Amygdala (tissue), 56 donors: ENCODE data around the gene RGS12.

Source experiments
- DNase-seq, 56 donors: peaks; one replicate each; lab custom pipeline; 2025; lab: John Stamatoyannopoulos, UW

Gene RGS12

DNA sequence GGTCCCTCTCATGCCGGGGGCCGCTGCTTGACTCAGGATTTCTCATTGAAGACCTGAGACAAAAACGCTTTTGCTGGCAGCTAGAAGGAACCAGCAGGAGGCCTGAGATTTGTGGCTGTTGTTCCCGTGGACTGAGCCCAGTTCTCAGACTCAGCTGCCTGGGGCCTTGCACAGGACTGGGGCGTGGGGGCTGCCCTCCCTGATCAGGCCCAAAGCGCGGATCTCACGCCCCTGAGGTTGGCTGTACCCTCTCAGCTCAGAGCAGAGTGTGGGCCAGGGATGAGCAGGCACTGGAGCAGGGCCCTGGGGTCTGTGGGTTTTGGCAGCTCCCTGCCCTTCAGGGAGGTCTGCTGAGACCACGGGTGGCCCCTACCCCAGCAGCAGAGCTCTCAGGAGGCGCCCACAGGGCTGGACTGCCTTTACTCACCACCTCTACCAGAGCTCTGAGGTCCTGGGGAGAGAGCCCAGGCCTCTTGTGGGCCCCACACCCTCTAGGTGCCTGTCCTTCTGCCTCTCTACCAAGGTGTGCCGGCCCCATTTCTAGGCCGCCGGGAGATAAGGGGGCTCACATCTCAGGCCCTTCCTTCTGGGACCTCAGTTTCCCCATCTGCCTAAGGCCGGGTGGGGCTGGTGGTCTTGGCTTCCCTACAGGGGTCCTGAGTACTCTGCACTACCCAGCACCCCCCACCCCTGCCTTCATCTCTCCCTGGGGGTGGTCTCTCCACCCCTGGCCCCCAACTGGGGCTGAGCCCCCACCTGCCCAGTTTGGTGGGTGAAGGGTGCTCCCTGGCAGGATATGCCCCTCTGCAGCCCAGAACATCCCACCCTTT is 38.3 kb upstream of the RGS12 start:
- no peak for DNase-seq

- DNase-seq, result no peak
Observed at GRCh38 chr4:3255611-3256186, 37.1 kb upstream of the RGS12 start.

- no peak for DNase-seq
Observed at GRCh38 chr4:3256230-3257102, 36.4 kb upstream of the RGS12 start.

- no peak for DNase-seq
Observed at GRCh38 chr4:3257103-3257555, 35.7 kb upstream of the RGS12 start.

- no peak for DNase-seq
Observed at GRCh38 chr4:3257556-3258482, 35.0 kb upstream of the RGS12 start.

DNA sequence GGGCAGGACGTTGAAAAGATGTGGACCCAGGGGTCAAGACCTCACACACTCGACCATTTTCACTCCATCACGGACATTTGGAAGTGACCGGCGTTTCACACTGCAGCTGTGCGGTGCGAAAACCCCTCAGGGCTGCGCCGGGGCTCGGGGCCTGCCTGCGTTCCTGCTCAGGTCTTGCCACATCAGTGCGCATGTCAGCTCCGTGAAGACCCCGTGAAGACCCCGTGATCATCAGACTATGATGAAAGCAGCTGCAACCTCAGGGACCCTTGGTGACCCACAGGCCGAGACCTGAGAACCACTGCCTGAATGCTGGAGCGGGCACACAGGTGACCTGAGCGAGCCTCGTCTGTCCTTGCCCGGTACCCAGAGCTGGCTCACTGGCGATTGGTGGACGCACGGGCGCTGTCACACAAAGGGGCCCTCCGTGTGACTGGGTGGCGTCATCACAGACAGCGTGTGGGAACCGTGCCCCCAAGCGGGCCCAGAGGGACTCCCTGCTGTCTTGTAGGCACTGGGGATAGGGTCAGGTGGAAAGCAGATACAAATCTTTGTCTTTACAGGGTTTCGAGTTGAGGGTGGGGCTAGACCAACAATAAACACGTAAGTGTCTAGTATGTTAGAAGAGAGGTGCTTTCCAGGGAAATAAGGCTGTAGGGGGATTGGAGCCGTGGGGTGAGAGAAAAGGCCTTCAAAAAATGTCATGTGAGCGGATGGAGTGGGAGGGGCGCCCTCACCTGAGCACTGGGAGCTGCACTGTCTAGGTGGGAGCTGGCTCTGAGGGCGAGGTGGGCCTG is 31.2 kb upstream of the RGS12 start:
- DNase-seq, result no peak

- no peak for DNase-seq
Observed at GRCh38 chr4:3262208-3263052, 30.4 kb upstream of the RGS12 start.

- no peak for DNase-seq
Observed at GRCh38 chr4:3263053-3263875, 29.6 kb upstream of the RGS12 start.

GRCh38 chr4:3263876-3264193 is 29.0 kb upstream of the RGS12 start:
- DNase-seq, result no peak

- peak in 1 of 56 donors; percentile 25 for DNase-seq
Observed at GRCh38 chr4:3266076-3266475, 26.7 kb upstream of the RGS12 start.

DNA sequence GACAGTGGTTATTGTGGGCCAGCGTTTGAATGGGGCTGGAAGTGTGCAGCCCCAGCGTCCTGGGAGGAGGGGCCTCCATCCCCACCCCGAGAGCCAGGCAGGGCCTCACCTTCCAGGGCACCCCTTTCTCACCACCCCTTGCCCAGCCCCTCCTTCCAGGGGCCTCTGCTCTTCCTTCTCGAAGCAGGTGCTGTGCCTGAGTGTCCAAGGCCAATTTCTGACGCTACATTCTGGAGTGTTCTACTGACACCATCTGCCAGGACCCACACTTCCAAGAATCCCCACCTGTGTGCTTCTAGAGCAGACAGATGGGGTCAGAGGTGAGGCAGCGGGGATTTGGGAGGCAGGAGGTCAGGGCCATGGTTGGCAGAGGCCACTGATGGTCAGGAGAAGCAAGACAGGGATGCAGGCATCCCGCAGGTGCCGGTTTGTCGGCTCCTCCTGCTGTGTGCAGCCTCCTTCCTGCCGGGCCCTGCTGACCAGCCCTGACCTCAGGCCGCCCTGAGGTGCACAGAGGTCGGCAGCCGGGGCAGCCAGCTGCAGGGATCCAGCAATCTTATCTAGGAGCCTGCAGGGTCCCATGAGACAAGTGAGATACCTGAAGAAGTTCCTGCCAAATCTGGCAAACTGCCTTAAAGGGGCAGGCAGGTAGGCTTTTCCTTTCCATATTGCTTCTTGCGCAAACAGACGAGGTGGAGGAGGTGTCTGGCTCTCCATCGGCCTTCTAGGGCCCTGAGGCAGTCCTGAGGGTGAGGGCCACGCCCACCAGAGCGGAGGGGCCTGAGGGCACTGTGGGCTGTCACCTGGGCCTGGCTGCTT is 25.0 kb upstream of the RGS12 start:
- no peak for DNase-seq

GRCh38 chr4:3268395-3269104 is 24.3 kb upstream of the RGS12 start:
- DNase-seq, result no peak

GRCh38 chr4:3269105-3269927 is 23.5 kb upstream of the RGS12 start:
- peak in 5 of 56 donors; percentile 37 to 66 (median 55) for DNase-seq

- DNase-seq, result peak in 9 of 56 donors; percentile 26 to 66 (median 36)
Observed at GRCh38 chr4:3269991-3270611, 22.7 kb upstream of the RGS12 start.

DNA sequence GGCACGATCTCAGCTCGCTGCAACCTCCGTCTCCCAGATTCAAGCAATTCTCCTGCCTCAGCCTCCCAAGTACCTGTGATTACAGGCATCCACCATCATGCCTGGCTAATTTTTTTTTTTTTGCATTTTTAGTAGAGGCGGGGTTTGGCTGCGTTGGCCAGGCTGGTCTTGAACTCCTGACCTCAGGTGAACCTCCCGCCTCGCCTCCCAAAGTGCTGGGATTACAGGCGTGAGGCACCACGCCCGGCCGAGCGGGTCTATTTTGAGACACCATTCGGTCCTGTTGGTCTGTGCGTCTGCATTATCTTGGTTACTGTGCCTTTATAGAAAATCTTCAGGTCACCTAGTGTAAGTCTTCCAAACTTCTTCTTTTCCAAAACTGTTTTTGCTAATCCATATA is 21.7 kb upstream of the RGS12 start:
- DNase-seq, result no peak
